Thymus (tissue), 14 donors: ENCODE measurements around the gene BPIFB2. TPM values are rescaled to one million over a fixed set of nuclear protein-coding genes. Genes with fewer than 3 reads are reported as not detected.
"Not testable (repeated sequence)": the region's sequence is repeated elsewhere in the genome, so short reads cannot be mapped to it uniquely, and the experiment has no call there.

Experiments used
- DNase-seq, 9 donors: peaks; one replicate each; pipeline ENCODE4 v3.0.0-alpha.2; 2013; ENCODE audit warnings: low spot score in 9 of 9, low read depth in 6 of 9, missing footprints in 1 of 9
- H3K27ac ChIP-seq, 2 donors: one replicate each; pipeline ENCODE4 v1.5.1; 2013; ENCODE audit warnings: control low read depth in 1 of 2, low read depth in 1 of 2, low read length in 1 of 2, mild to moderate bottlenecking in 1 of 2, moderate library complexity in 1 of 2
- H3K27me3 ChIP-seq, 2 donors: one replicate each; pipeline ENCODE4 v1.5.1; 2013; ENCODE audit warnings: low read length in 1 of 2; ENCODE audit not compliant: control insufficient read depth in 2 of 2, insufficient read depth in 1 of 2
- H3K36me3 ChIP-seq, 2 donors: one replicate each; pipeline ENCODE4 v1.5.1; 2013; ENCODE audit warnings: low read length in 1 of 2, mild to moderate bottlenecking in 1 of 2, moderate library complexity in 1 of 2; ENCODE audit not compliant: control insufficient read depth in 2 of 2, insufficient read depth in 2 of 2
- H3K4me1 ChIP-seq, 2 donors: one replicate each; pipeline ENCODE4 v1.5.1; 2013; ENCODE audit warnings: low read length in 2 of 2; ENCODE audit not compliant: control insufficient read depth in 2 of 2, insufficient read depth in 2 of 2
- H3K4me3 ChIP-seq, 2 donors: one replicate each; pipeline ENCODE4 v1.5.1; 2013; ENCODE audit warnings: low read length in 2 of 2, control low read depth in 1 of 2, mild to moderate bottlenecking in 1 of 2
- H3K9me3 ChIP-seq, 2 donors: one replicate each; pipeline ENCODE4 v1.5.1; 2013; ENCODE audit warnings: low read length in 1 of 2, mild to moderate bottlenecking in 1 of 2; ENCODE audit not compliant: control insufficient read depth in 2 of 2, insufficient read depth in 1 of 2
- WGBS: extraction: QIAGEN DNeasy Blood & Tissue Kit; methylation state at CpG from one replicate; pipeline ENCODE4 v1.1.7; 2013; 5-methylcytosine and 5-hydroxymethylcytosine counted together
- long read RNA-seq, 10 donors: transcript quantifications; one replicate each; lab custom pipeline, GENCODE V29; 2026
- polyA plus RNA-seq: library from polyadenylated mRNA; stranded (reverse); fragments of 200-250 nt; gene quantifications from one replicate; pipeline ENCODE4 v1.2.3, GENCODE V29; 2013
- total RNA-seq: library from RNA; stranded (reverse); fragments of 120-200 nt; gene quantifications from one replicate; pipeline ENCODE4 v1.2.4, GENCODE V29; 2013
- donor health status: healthy.

Gene BPIFB2
- total RNA-seq, result 0.05 TPM
- 0.73 TPM for polyA plus RNA-seq
- long read RNA-seq, donor 1, result 0 reads
- long read RNA-seq, donor 2, result 0 reads
- long read RNA-seq, donor 3, result 0 reads
- long read RNA-seq, donor 4, result 0 reads
- long read RNA-seq, donor 5, result 0 reads
- long read RNA-seq, donor 6, result 0 reads
- long read RNA-seq, donor 7, result 0 reads
- long read RNA-seq, donor 8, result 0 reads
- long read RNA-seq, donor 9, result 0 reads
- long read RNA-seq, donor 10, result 0 reads

DNA sequence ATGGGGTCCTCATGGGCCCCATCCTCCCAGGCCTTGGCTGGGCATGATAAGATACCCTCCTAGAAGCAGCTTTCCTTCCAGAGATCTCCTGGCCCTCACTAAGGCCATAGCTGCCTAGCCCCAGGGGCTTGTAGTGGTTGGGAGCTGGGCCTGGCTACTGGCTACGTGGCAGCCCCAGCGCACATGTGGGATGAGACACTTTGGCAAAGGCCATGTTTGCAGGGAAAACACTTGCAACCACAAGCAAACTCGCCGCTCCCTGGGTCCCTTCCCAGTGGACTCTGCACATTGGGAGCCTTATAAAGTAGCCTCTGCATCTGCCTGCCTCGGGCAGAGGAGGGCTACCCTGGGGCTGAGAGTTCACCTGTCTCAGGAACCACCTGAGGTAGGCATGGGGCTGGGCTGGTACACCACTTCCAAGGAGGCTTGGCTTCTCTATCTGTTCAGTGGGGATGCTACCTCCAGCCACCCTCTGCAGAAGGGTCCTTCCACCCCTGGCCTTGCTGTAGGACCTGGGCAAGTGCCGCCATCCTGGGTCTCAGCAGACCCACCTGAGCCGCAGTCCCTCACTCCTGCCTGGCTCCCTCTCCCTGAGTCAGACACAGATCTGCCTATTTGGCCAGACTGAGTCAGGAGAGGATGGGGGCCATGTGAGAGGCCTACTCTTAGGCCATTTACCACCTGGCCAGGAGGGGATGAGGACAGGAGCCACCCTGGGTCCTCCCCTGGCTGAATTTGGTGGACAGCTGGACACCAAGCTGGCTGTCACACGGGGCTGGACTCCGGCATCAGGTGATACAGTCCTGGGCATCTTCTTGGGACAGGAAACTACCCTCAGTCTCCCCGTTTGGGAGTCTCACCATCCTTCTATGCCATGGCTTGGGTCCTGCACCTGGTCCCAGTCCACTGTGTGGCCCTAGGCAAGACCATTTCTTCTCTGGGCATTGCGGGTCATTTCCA is at the start of gene BPIFB2:
BPIFB2 (plus strand) TSS at position 329 of the 960 bp plus-strand sequence. CDS start 871 bp downstream, outside the sequence.
- H3K9me3 ChIP-seq, result peaks cover 1 to 10% of the 10 kb centered on the region in 2 donors
- WGBS, result 95% methylated on average over 11 of the region's 11 CpGs
- no peak for DNase-seq

DNA sequence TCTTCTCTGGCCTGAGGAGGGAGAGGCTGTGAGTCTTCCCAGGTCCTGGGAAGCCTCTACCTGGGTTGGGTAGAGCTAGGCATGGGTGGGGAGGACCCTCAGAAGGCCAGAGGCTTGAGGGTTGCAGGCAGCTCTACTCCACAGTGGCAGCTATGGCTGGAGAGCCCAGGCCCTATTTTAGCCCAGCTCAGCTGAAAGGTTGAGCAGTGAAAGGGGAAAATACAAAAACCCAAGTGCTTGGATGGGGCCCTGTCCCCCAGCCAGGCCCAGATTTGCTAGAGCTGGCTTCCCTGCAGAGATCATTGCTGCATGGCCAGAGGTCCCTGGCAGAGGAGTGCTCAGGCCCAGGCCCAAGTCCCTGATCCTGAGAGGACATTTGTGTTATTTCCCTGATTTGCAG is 48.9 kb upstream of the BPIFB2 start:
- H3K27ac ChIP-seq, result no peak overlapping the region
- no peaks in the 10 kb centered on the region for H3K27me3 ChIP-seq
- H3K4me1 ChIP-seq, result peaks cover 0 to 19% of the 10 kb centered on the region in 2 donors
- peaks cover 0 to 14% of the 10 kb centered on the region in 2 donors for H3K9me3 ChIP-seq
- no peak overlapping the region for H3K4me3 ChIP-seq
- no peak for DNase-seq
- H3K36me3 ChIP-seq, result no peaks in the 10 kb centered on the region

More for the DNA sequence above, at the start of gene BPIFB2:
- peaks cover 0 to 2% of the 10 kb centered on the region in 2 donors for H3K4me1 ChIP-seq
- H3K36me3 ChIP-seq, result no peaks in the 10 kb centered on the region
- H3K27ac ChIP-seq, result no peak within 1 kb of the TSS
- no peak within 1 kb of the TSS for H3K4me3 ChIP-seq
- no peaks in the 10 kb centered on the region for H3K27me3 ChIP-seq

GRCh38 chr20:32959351-32960221 is 47.9 kb upstream of the BPIFB2 start:
- Histone ChIP-seq H3K27me3 (no peaks in the 10 kb centered on the region), H3K9me3 (peaks cover 0 to 14% of the 10 kb centered on the region in 2 donors), H3K36me3 (no peaks in the 10 kb centered on the region), H3K4me3 (no peak overlapping the region), H3K27ac (no peak overlapping the region), H3K4me1 (peaks cover 0 to 22% of the 10 kb centered on the region in 2 donors)
- no peak for DNase-seq
- 96% methylated on average over 14 of the region's 14 CpGs for WGBS

DNA sequence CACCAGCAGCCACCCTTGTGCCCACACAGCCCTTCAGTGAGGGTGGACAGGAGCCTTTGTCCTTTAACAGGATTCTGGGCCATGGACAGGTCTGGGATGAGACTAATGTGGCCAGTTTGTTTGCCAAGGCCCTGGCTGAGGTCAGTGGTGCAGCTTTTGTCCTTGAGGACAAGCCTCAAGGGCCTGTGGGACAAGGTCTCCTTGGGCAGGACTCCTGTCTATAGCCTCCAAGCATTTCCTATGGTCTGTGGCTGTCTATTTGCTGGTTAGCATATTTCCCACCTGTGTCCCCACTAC is 47.3 kb upstream of the BPIFB2 start:
- Histone ChIP-seq H3K9me3 (peaks cover 0 to 14% of the 10 kb centered on the region in 2 donors), H3K27me3 (no peaks in the 10 kb centered on the region), H3K36me3 (no peaks in the 10 kb centered on the region), H3K27ac (no peak overlapping the region), H3K4me1 (peaks cover 2 to 25% of the 10 kb centered on the region in 2 donors), H3K4me3 (no peak overlapping the region)
- no peak for DNase-seq

- DNase-seq, result no peak
- no peak overlapping the region for H3K27ac ChIP-seq
- H3K9me3 ChIP-seq, result peaks cover 0 to 10% of the 10 kb centered on the region in 2 donors
- 95% methylated on average over 28 of the region's 28 CpGs for WGBS
- no peaks in the 10 kb centered on the region for H3K27me3 ChIP-seq
- H3K4me1 ChIP-seq, result peaks cover 11 to 34% of the 10 kb centered on the region in 2 donors
- no peaks in the 10 kb centered on the region for H3K36me3 ChIP-seq
- H3K4me3 ChIP-seq, result no peak overlapping the region
Measured at GRCh38 chr20:32960849-32961731, 46.4 kb upstream of the BPIFB2 start.

GRCh38 chr20:32962053-32962452 is 45.5 kb upstream of the BPIFB2 start:
- 96% methylated on average over 5 of the region's 5 CpGs for WGBS
- no peak for DNase-seq
- H3K27me3 ChIP-seq, result no peaks in the 10 kb centered on the region

DNA sequence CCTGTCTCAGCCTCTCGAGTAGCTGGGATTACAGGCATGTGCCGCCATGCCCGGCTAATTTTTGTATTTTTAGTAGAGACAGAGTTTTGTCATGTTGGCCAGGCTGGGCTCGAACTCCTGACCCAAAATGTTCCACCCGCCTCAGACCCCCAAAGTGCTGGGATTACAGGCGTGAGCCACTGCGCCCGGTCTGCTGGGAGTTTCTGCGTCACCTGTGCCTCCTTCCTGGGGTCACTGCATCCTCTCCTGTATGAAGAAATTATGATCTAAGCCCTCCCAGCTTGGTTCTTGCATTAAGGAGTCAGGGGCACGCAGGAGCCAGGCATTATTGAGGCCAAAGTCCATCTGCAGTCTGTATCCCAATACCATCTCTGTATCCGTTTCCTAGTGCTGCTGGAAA is 44.9 kb upstream of the BPIFB2 start:
- H3K27ac ChIP-seq, DNase-seq, H3K36me3 ChIP-seq, H3K4me3 ChIP-seq, H3K9me3 ChIP-seq, H3K27me3 ChIP-seq: not testable (repeated sequence)
- 97% methylated on average over 11 of the region's 11 CpGs for WGBS
- H3K4me1 ChIP-seq, result peaks cover 26 to 50% of the 10 kb centered on the region in 2 donors

More at GRCh38 chr20:32962053-32962452, 45.5 kb upstream of the BPIFB2 start:
- Histone ChIP-seq H3K36me3 (no peaks in the 10 kb centered on the region), H3K27ac (no peak overlapping the region), H3K9me3 (peaks cover 0 to 10% of the 10 kb centered on the region in 2 donors), H3K4me1 (peaks cover 20 to 44% of the 10 kb centered on the region in 2 donors), H3K4me3 (no peak overlapping the region)

DNA sequence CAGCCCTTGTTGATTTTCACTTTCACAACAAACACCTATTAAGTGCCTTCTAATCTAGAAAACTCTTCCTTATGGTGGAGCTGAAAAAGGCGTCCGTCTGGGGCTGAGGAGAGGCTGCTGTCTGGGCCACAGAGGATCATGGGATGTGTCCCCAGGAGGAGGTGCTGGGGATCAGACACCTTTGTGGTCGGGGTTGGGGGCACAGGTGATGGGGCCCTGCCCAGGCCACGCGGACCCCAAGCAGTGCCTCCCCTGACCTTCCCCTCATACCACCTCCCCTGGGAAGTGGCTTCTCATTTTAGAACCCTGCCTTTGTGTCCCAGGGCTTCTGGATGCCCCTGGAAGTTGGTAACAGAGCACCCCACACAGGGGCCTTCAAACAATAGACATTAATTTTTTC is 44.3 kb upstream of the BPIFB2 start:
- no peak for DNase-seq
- Histone ChIP-seq H3K27ac (no peak overlapping the region), H3K9me3 (peaks cover 0 to under 1% of the 10 kb centered on the region in 2 donors), H3K4me3 (no peak overlapping the region), H3K36me3 (no peaks in the 10 kb centered on the region), H3K4me1 (peaks cover 30 to 55% of the 10 kb centered on the region in 2 donors), H3K27me3 (no peaks in the 10 kb centered on the region)
- 91% methylated on average over 5 of the region's 5 CpGs for WGBS
